Ascending aorta (tissue), 2 donors: Measurements from ENCODE around the gene TREX2. TPM values are rescaled to one million over a fixed set of nuclear protein-coding genes. Genes with fewer than 3 reads are reported as not detected.

Experiments
- DNase-seq, 2 donors: peaks; one replicate each; pipeline ENCODE4 v3.0.0-alpha.2; 2019; ENCODE audit warnings: low spot score in 2 of 2
- H3K27ac ChIP-seq, 2 donors: fragments of 200-600 bp; sonication (generic); one replicate each; pipeline ENCODE4 v1.5.1; 2016 to 2017; ENCODE audit warnings: mild to moderate bottlenecking in 1 of 2
- H3K27me3 ChIP-seq: fragments of 200-600 bp; sonication (generic); one replicate; pipeline ENCODE4 v1.5.1; 2017
- H3K36me3 ChIP-seq, 2 donors: fragments of 200-600 bp; sonication (generic); one replicate each; pipeline ENCODE4 v1.5.1; 2016
- H3K4me1 ChIP-seq, 2 donors: fragments of 200-600 bp; sonication (generic); one replicate each; pipeline ENCODE4 v1.5.1; 2016 to 2017; ENCODE audit warnings: mild to moderate bottlenecking in 1 of 2
- H3K4me3 ChIP-seq, 2 donors: fragments of 200-600 bp; sonication (generic); one replicate each; pipeline ENCODE4 v1.5.1; 2016 to 2017; ENCODE audit warnings: mild to moderate bottlenecking in 1 of 2
- H3K9me3 ChIP-seq, 2 donors: fragments of 200-600 bp; sonication (generic); one replicate each; pipeline ENCODE4 v1.5.1; 2016
- intact Hi-C: fragments of 100-400 bp; cut with DNase I; formaldehyde crosslinking; loops from one replicate; pipeline ENCODE4 v1.15.1; 2023
- total RNA-seq: library from RNA; depleted of rRNA; stranded (reverse); fragments of >200 nt; gene quantifications from one replicate; pipeline ENCODE4 v1.1.0, GENCODE V29; 2016
- TF ChIP-seq, protein P1 (sequence below), 3 experiments: fragments of 200-600 bp in 2 of 3; fragments of 450-650 bp in 1 of 3; sonication (generic) in 2 of 3; IDR thresholded peaks; one replicate each; pipeline ENCODE4 v1.5.1; 2016 to 2019; ENCODE audit warnings: antibody characterized with exemption in 3 of 3, mild to moderate bottlenecking in 1 of 3, moderate library complexity in 1 of 3

Gene TREX2
- total RNA-seq, 1 donor from 2014 or later, result 0.21 TPM

DNA sequence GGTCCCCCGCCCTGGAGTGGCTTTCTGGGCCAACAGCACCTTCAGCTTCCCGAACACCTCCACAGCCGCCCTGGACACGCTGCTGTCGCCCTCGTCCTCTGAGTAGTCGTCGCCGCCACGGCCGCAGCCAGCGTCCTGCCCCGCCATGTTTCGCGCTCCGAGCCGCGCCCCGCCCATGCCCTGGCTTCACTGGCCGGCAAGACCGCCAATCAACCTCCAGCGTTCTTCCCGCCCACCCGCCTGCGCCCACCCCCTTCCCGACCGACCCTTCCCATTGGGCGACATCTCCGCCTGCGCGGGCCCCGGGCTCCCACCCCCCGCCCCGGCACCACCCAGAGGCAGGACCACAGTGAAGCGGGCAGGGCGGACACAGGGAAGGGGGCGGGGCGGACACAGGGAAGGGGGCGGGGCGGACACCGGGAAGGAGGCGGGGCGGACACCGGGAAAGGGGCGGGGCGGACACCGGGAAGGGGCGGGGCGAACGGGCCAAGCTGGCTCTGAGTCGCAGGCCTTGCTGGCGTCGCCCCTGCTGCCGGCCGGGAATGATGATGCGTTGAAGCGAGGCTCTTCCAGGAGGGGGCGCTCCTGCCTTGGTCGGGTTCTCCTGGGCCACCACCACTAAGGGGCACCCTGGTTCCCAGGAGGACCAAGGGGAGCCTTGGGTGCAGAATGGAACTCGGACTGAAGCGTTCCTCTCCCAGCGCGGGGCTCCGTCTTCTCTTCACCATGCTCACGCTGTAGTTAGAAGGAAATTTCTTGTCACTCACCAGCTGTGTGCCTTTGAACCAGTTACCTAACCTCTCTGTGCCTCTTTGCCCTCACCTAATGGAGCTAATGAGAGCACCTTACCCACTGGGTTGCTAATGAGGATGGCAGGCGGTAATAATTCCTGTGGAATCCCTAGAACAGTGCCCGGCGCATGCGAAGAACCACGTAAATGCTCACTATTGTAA, 24.8 kb upstream of the TREX2 start, which contains the start of gene HAUS7:
TSS of gene HAUS7 (minus strand) at position 166 of the 953 bp plus-strand sequence. CDS start at position 147, 19 bp downstream.
- Histone ChIP-seq H3K27me3 (no peaks in the 10 kb centered on the region), H3K27ac (peak within 1 kb of the TSS; percentile 74 to 80), H3K4me1 (peaks cover 0 to 22% of the 10 kb centered on the region in 2 donors), H3K4me3 (peak within 1 kb of the TSS; percentile 55 to 69), H3K9me3 (no peaks in the 10 kb centered on the region), H3K36me3 (no peaks in the 10 kb centered on the region)
- peak; percentile 61 to 94 for DNase-seq
- intact Hi-C loops, result loop anchor here (1.0 to 10.0 kb wide), 4 partner anchors 25 to 904 kb away; partner anchors contain the start of genes CCNQ, EMD and FLNA
- TF ChIP-seq, protein P1, sequence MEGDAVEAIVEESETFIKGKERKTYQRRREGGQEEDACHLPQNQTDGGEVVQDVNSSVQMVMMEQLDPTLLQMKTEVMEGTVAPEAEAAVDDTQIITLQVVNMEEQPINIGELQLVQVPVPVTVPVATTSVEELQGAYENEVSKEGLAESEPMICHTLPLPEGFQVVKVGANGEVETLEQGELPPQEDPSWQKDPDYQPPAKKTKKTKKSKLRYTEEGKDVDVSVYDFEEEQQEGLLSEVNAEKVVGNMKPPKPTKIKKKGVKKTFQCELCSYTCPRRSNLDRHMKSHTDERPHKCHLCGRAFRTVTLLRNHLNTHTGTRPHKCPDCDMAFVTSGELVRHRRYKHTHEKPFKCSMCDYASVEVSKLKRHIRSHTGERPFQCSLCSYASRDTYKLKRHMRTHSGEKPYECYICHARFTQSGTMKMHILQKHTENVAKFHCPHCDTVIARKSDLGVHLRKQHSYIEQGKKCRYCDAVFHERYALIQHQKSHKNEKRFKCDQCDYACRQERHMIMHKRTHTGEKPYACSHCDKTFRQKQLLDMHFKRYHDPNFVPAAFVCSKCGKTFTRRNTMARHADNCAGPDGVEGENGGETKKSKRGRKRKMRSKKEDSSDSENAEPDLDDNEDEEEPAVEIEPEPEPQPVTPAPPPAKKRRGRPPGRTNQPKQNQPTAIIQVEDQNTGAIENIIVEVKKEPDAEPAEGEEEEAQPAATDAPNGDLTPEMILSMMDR (IDR thresholded peaks at IDR 0.05), result peak; percentile 62 to 82 (median 81)

DNA sequence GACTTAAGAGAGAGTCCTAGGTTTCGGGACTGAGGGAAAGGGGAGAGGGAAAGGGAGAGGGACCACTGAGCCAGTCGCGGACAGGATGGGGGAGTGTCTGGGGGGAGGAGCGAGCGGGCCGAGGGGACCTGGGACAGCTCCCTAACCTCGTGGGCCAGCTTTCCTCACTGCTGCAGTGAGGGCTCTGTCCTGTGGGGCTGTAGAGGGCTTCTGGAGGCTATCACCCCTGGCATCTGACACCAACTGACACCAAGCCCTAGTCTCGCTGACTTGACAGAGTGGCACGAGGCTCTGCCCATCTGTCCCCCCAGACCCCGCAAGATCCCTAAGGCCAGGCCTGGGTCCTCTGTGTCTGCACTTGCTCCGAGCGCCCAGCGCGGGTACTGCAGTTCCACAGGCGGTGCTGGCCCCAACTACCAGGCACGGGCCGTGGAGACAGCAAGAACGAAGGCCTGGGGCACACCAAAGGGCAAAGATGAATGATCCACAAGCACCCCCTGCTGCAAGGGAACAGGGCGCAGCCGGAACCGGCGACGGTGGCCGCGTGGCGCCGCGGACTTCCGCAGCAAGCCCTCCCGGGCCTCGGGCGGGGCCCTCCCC, 24.1 kb upstream of the TREX2 start:
- TF ChIP-seq, protein P1 (IDR thresholded peaks at IDR 0.05), result peak in 1 of 3 experiments; percentile 11
- intact Hi-C loops, result loop anchor here (5.0 to 10.0 kb wide), 3 partner anchors 127 to 905 kb away; partner anchors contain the start of genes CCNQ, EMD, FLNA and ZNF275
- H3K4me3 ChIP-seq, result peak overlapping the region; percentile 55 to 69
- DNase-seq, result no peak
- no peaks in the 10 kb centered on the region for H3K9me3 ChIP-seq
- peak overlapping the region; percentile 55 to 57 for H3K27ac ChIP-seq
- peaks cover 0 to 1% of the 10 kb centered on the region in 2 donors for H3K36me3 ChIP-seq
- peaks cover 0 to 15% of the 10 kb centered on the region in 2 donors for H3K4me1 ChIP-seq
- H3K27me3 ChIP-seq, result no peaks in the 10 kb centered on the region

GRCh38 chrX:153468008-153468580, 22.2 kb upstream of the TREX2 start:
- TF ChIP-seq, protein P1 (IDR thresholded peaks at IDR 0.05), result no peak
- intact Hi-C loops, result loop anchor here (10.0 kb wide), 1 partner anchor 133 kb away; the partner anchor contains the start of gene ZNF275
- Histone ChIP-seq H3K27ac (no peak overlapping the region), H3K27me3 (no peaks in the 10 kb centered on the region), H3K36me3 (peaks cover 0 to 6% of the 10 kb centered on the region in 2 donors), H3K4me1 (peaks cover 0 to 11% of the 10 kb centered on the region in 2 donors), H3K9me3 (no peaks in the 10 kb centered on the region), H3K4me3 (no peak overlapping the region)
- no peak for DNase-seq

DNA sequence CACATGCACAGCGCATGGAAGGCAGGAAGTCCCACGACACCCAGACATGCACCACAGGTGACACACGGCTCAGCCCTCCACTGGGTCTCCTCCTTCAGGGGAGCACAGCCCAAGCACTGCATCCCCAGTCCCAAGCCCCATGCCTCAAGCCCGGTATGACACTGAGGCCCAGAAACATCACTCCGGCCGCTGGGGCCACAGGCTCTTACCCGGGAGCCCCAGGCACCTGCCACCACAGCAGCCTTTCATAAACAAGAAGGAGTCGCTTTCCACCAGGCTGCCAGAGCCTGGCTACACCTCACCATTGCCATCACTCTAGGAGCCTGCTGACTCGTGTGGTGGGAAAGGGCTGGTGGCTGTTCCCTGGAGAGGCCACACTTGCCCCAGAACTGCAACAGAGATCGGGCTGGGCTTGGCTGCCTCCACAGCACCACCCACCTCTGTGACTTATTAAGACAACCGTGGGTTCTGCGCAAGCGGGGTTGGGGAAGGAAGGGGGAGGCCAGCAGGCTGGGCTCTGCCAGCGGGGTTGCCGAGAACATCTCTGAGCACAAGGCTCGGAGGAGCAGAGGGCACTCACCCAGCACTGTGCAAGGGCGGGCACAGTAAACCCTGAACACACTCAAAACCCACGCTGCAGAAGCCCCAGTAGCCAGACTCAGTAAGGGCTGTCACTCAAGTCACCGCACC, 20.0 kb upstream of the TREX2 start:
- no peak overlapping the region for H3K27ac ChIP-seq
- no peaks in the 10 kb centered on the region for H3K27me3 ChIP-seq
- TF ChIP-seq, protein P1 (IDR thresholded peaks at IDR 0.05), result no peak
- no peak for DNase-seq
- intact Hi-C loops, result loop anchor here (10.0 kb wide), 1 partner anchor 131 kb away; the partner anchor contains the start of gene ZNF275
- H3K4me1 ChIP-seq, result peaks cover 0 to 9% of the 10 kb centered on the region in 2 donors
- H3K9me3 ChIP-seq, result no peaks in the 10 kb centered on the region
- no peak overlapping the region for H3K4me3 ChIP-seq
- H3K36me3 ChIP-seq, result peaks cover 6 to 16% of the 10 kb centered on the region in 2 donors

DNA sequence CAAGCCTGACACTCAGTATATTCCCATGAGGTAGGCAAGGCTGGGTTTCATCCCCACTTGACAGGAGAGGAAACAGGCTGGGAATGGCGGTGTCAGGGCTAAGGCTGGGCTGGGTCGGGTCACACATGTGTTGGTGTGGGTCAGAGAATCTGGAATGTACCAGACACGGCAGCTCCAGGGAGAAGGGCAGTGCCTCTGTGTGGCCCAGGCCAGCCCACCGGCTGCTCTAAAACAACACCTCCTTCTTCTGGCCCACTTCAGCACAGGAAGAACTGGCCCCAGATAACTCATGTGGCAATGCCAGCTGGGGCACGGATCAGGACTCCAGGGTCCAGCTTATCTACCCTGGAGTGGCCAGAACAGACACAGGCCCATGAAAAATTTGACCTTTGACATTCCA, 18.3 kb upstream of the TREX2 start:
- Histone ChIP-seq H3K36me3 (peaks cover 6 to 23% of the 10 kb centered on the region in 2 donors), H3K27ac (no peak overlapping the region), H3K4me1 (peaks cover 0 to under 1% of the 10 kb centered on the region in 2 donors), H3K4me3 (no peak overlapping the region), H3K9me3 (no peaks in the 10 kb centered on the region), H3K27me3 (no peaks in the 10 kb centered on the region)
- TF ChIP-seq, protein P1 (IDR thresholded peaks at IDR 0.05), result no peak
- no peak for DNase-seq
- intact Hi-C loops, result loop anchor here (10.0 kb wide), 1 partner anchor 129 kb away; the partner anchor contains the start of gene ZNF275
